PC-9 (cell line): Measurements from ENCODE around the gene DPP10.

Experiments
- CTCF ChIP-seq: fragments of 200-600 bp; sonication (generic); conservative IDR thresholded peaks from 2 replicates; pipeline ENCODE4 v1.6.1; 2017; ENCODE audit warnings: mixed run types, antibody characterized with exemption, mild to moderate bottlenecking, moderate library complexity
- EZH2 ChIP-seq: fragments of 200-600 bp; sonication (generic); IDR thresholded peaks from 2 replicates; pipeline ENCODE4 v1.8.0; 2017; ENCODE audit warnings: antibody characterized with exemption, low read depth

- TF ChIP-seq CTCF, result no peak
- TF ChIP-seq EZH2, result no peak
These were observed 1303.7 kb downstream of the DPP10 start for GRCh38 chr2:115746151-115746550.
